DND-41 (cell line): ENCODE measurements around the gene KDM1B.

ENCODE experiments used
- CTCF ChIP-seq: IDR thresholded peaks from 2 replicates; pipeline ENCODE4 v1.5.1; 2012; ENCODE audit warnings: borderline replicate concordance, low read length, moderate library complexity, mild to moderate bottlenecking; ENCODE audit not compliant: poor library complexity, severe bottlenecking; ENCODE audit errors: extremely low read depth
- EZH2 ChIP-seq: IDR thresholded peaks from 3 replicates; pipeline ENCODE4 v1.6.1; 2012; ENCODE audit warnings: borderline replicate concordance, low read depth, mild to moderate bottlenecking, moderate library complexity, low read length, inconsistent platforms; ENCODE audit not compliant: severe bottlenecking

GRCh38 chr6:18119236-18119635 lies 36.0 kb upstream of the KDM1B start:
- TF ChIP-seq CTCF (no peak), EZH2 (no peak)
